HepG2 (cell line): ENCODE results near the gene TM9SF4. TPM values are rescaled to one million over a fixed set of nuclear protein-coding genes. Genes with fewer than 3 reads are reported as not detected.

Experiments used
- BHLHE40 ChIP-seq: IDR thresholded peaks from 2 replicates; pipeline ENCODE4 v1.6.1; 2011; ENCODE audit warnings: low read length, improper control_type of control experiment
- DNMT1 ChIP-seq: sonication (generic); formaldehyde crosslinking; IDR thresholded peaks from 2 replicates; pipeline ENCODE4 v1.5.1; 2020; ENCODE audit warnings: mild to moderate bottlenecking, missing genetic modification reagents
- ESRRA ChIP-seq: sonication (generic); formaldehyde crosslinking; IDR thresholded peaks from 2 replicates; pipeline ENCODE4 v1.5.1; 2020; ENCODE audit warnings: mild to moderate bottlenecking, low read depth, missing genetic modification reagents
- GABPA ChIP-seq, 2 experiments: IDR thresholded peaks; 2 replicates each; pipeline ENCODE4 v1.6.1; 2011 to 2016; ENCODE audit warnings: low read depth in 2 of 2, low read length in 1 of 2, missing biosample characterization in 1 of 2, missing genetic modification characterization in 1 of 2
- MTF2 ChIP-seq: sonication (generic); formaldehyde crosslinking; IDR thresholded peaks from 2 replicates; pipeline ENCODE4 v1.5.0; 2020; ENCODE audit warnings: missing genetic modification reagents, borderline replicate concordance
- TEF ChIP-seq: sonication (generic); formaldehyde crosslinking; IDR thresholded peaks from 2 replicates; pipeline ENCODE4 v1.5.0; 2020; ENCODE audit warnings: missing genetic modification reagents
- TFAP4 ChIP-seq: sonication (generic); IDR thresholded peaks from 2 replicates; pipeline ENCODE4 v1.6.1; 2016; ENCODE audit warnings: low read depth, borderline replicate concordance
- ZGPAT ChIP-seq: IDR thresholded peaks from 2 replicates; pipeline ENCODE4 v1.6.1; 2016; ENCODE audit warnings: mild to moderate bottlenecking
- ZNF407 ChIP-seq: sonication (generic); formaldehyde crosslinking; IDR thresholded peaks from one replicate; pipeline ENCODE4 v1.5.1; 2020; ENCODE audit warnings: mild to moderate bottlenecking, missing genetic modification reagents; ENCODE audit errors: not compliant biosample characterization
- ZNF468 ChIP-seq: sonication (generic); formaldehyde crosslinking; IDR thresholded peaks from 2 replicates; pipeline ENCODE4 v1.8.0; 2022; ENCODE audit warnings: mild to moderate bottlenecking, moderate library complexity, missing genetic modification reagents
- ZNF687 ChIP-seq: sonication (generic); formaldehyde crosslinking; IDR thresholded peaks from 2 replicates; pipeline ENCODE4 v1.5.1; 2020; ENCODE audit warnings: mild to moderate bottlenecking, missing genetic modification reagents, moderate library complexity
- ZNF782 ChIP-seq: sonication (generic); formaldehyde crosslinking; IDR thresholded peaks from 2 replicates; pipeline ENCODE4 v1.4.0; 2020; ENCODE audit warnings: missing genetic modification reagents, mild to moderate bottlenecking, borderline replicate concordance
- polyA plus RNA-seq, 8 experiments: library from polyadenylated mRNA; depleted of rRNA in 3 of 8; stranded (reverse) in 7 of 8; unstranded in 1 of 8; fragments of >200 nt; fragmentation: Illumina TruSeq in 4 of 8; extraction: Trizol in 4 of 8; gene quantifications; 2 replicates each; pipeline versions ENCODE4 v1.2.1 to v1.2.3, GENCODE V29; 2011 to 2016; ENCODE audit warnings: low read depth in 4 of 8, missing spikeins in 1 of 8, mixed read lengths in 1 of 8; ENCODE audit not compliant: insufficient read depth in 1 of 8
- total RNA-seq, 5 experiments: library from RNA; depleted of rRNA; stranded (reverse); fragments of >200 nt; fragmentation: Illumina TruSeq; extraction: Trizol; gene quantifications; 2 replicates each; pipeline ENCODE4 v1.2.3, GENCODE V29; 2016; ENCODE audit warnings: low read depth in 1 of 5

The TM9SF4 gene
- total and polyA plus RNA-seq, 2 of the 13 experiments (the other 11 are each of a cell fraction or from before 2014, with no cell fraction given) = 53.5 to 171 TPM

- TF ChIP-seq ZNF687 (CRISPR knock-in tag) = 0 out of 2 replicates have a peak, but pooled peaks have one; percentile 13
- TF ChIP-seq BHLHE40 = no peak
- TF ChIP-seq ZNF782 (CRISPR knock-in tag) = no peak
- TF ChIP-seq ZGPAT (CRISPR knock-in tag) = no peak
- no peak for TF ChIP-seq TEF (CRISPR knock-in tag)
- no peak for TF ChIP-seq TFAP4
- TF ChIP-seq ESRRA (CRISPR knock-in tag) = no peak
- TF ChIP-seq DNMT1 = no peak
- peak; percentile 37 for TF ChIP-seq ZNF407
- no peak for TF ChIP-seq GABPA (IDR thresholded peaks at IDR 0.05; ENCODE audit: low read depth, low read length)
- TF ChIP-seq GABPA (CRISPR knock-in tag; IDR thresholded peaks at IDR 0.05; ENCODE audit: low read depth) = no peak
- no peak for TF ChIP-seq MTF2 (CRISPR knock-in tag)
- no peak for TF ChIP-seq ZNF468
Measured at GRCh38 chr20:32150291-32150848, 40.9 kb downstream of the TM9SF4 start (continued).
